HepG2 (cell line): Measurements from ENCODE around the gene GGA2. TPM values are rescaled to one million over a fixed set of nuclear protein-coding genes. Genes with fewer than 3 reads are reported as not detected.

Source experiments
- ATAC-seq: fragments of 200-7000 bp; cut with Tn5 transposase; 3 replicates; pipeline ENCODE4 v1.9.1; 2020; ENCODE audit warnings: mild to moderate bottlenecking, moderate library complexity
- BruUV-seq: library from RNA; stranded (reverse); fragments of 400-500 nt; replicated peaks from 2 replicates; lab custom pipeline; 2021; lab: Mats Ljungman, UMichigan
- CTCF ChIA-PET: fragments of 300-600 bp; formaldehyde crosslinking; extraction: SDS; loops from one replicate; lab custom pipeline; 2021; ENCODE audit warnings: low total read pairs, inconsistent platforms, low intra/inter-chr PET ratio; lab: Yijun Ruan, JAX
- POLR2A ChIA-PET: fragments of 350-600 bp; sonication (Branson Sonifier 250); formaldehyde crosslinking; loops from one replicate; lab custom pipeline; 2020; ENCODE audit warnings: antibody characterized with exemption, inconsistent platforms; lab: Yijun Ruan, JAX
- DNase-seq: peaks from one replicate; pipeline ENCODE4 v3.0.0-alpha.2; 2015; ENCODE audit warnings: low spot score
- FAIRE-seq: peaks from 3 replicates; lab custom pipeline; 2011; peaks lifted over from hg19 to GRCh38; lab: Jason Lieb, UNC
- H2AFZ ChIP-seq: one replicate; pipeline ENCODE4 v1.6.1; 2011; ENCODE audit warnings: low read length, inconsistent platforms
- H3K27ac ChIP-seq: fragments of 300-600 bp; 3 replicates; pipeline ENCODE4 v1.8.0; 2011; ENCODE audit warnings: mixed run types, mild to moderate bottlenecking, mixed read lengths, low read length, inconsistent platforms; ENCODE audit not compliant: insufficient read depth; ENCODE audit errors: extremely low read length
- H3K27me3 ChIP-seq, 2 experiments: fragments of 200-600 bp in 1 of 2; 2 replicates in 1 of 2; 3 replicates in 1 of 2; pipeline versions ENCODE4 v1.6.0 to v1.8.0; 2011; ENCODE audit warnings: low read length in 2 of 2, mild to moderate bottlenecking in 2 of 2, moderate library complexity in 2 of 2, inconsistent platforms in 1 of 2; ENCODE audit not compliant: insufficient read depth in 2 of 2, control insufficient read depth in 1 of 2
- H3K36me3 ChIP-seq, 2 experiments: fragments of 200-600 bp in 1 of 2; replicated peaks in 1 of 2; 2 replicates in 1 of 2; 3 replicates in 1 of 2; pipeline versions ENCODE4 v1.5.1 to v1.8.0; 2011; ENCODE audit warnings: low read length in 2 of 2, inconsistent platforms in 1 of 2; ENCODE audit not compliant: insufficient read depth in 2 of 2, control insufficient read depth in 1 of 2
- H3K4me1 ChIP-seq: 2 replicates; pipeline ENCODE4 v1.5.1; 2012; ENCODE audit warnings: low read length, inconsistent platforms; ENCODE audit not compliant: insufficient read depth
- H3K4me2 ChIP-seq: 2 replicates; pipeline ENCODE4 v1.6.0; 2011; ENCODE audit warnings: low read depth, low read length, inconsistent platforms
- H3K4me3 ChIP-seq, 3 experiments: fragments of 200-600 bp in 1 of 3; sonication (generic), shearing (Covaris generic) in 1 of 3; replicated peaks in 1 of 3; 2 replicates each; pipeline ENCODE4 v1.5.1; 2011 to 2016; ENCODE audit warnings: low read length in 3 of 3, inconsistent platforms in 2 of 3, low read depth in 2 of 3, mild to moderate bottlenecking in 2 of 3, control low read depth in 1 of 3, mixed read lengths in 1 of 3; ENCODE audit not compliant: insufficient read depth in 1 of 3
- H3K79me2 ChIP-seq: one replicate; pipeline ENCODE4 v1.6.1; 2011; ENCODE audit warnings: low read length, inconsistent platforms; ENCODE audit not compliant: insufficient read depth
- H3K9ac ChIP-seq: 2 replicates; pipeline ENCODE4 v1.6.0; 2011; ENCODE audit warnings: mild to moderate bottlenecking, low read depth, low read length, inconsistent platforms; ENCODE audit not compliant: insufficient read depth
- H3K9me3 ChIP-seq: 2 replicates; pipeline ENCODE4 v1.5.1; 2012; ENCODE audit warnings: mild to moderate bottlenecking, low read length
- H4K20me1 ChIP-seq: 2 replicates; pipeline ENCODE4 v1.6.0; 2011; ENCODE audit warnings: inconsistent platforms, mild to moderate bottlenecking, low read length, moderate library complexity; ENCODE audit not compliant: insufficient read depth
- CHCHD3 ChIP-seq: sonication (generic); formaldehyde crosslinking; IDR thresholded peaks from 2 replicates; pipeline ENCODE4 v1.8.0; 2022; ENCODE audit warnings: mild to moderate bottlenecking, missing genetic modification reagents, moderate library complexity
- GFI1 ChIP-seq: sonication (generic); formaldehyde crosslinking; IDR thresholded peaks from 2 replicates; pipeline ENCODE4 v1.5.0; 2020; ENCODE audit warnings: missing genetic modification reagents, mild to moderate bottlenecking, borderline replicate concordance
- PAWR ChIP-seq: sonication (generic); formaldehyde crosslinking; IDR thresholded peaks from 2 replicates; pipeline ENCODE4 v1.4.0; 2020; ENCODE audit warnings: missing genetic modification reagents, mild to moderate bottlenecking, borderline replicate concordance
- SMAD9 ChIP-seq: sonication (generic); formaldehyde crosslinking; IDR thresholded peaks from 2 replicates; pipeline ENCODE4 v1.5.1; 2020; ENCODE audit warnings: mild to moderate bottlenecking, missing genetic modification reagents
- ZFP41 ChIP-seq: sonication (generic); formaldehyde crosslinking; IDR thresholded peaks from 2 replicates; pipeline ENCODE4 v1.4.0; 2020; ENCODE audit warnings: mild to moderate bottlenecking, missing genetic modification reagents, borderline replicate concordance
- ZGPAT ChIP-seq: IDR thresholded peaks from 2 replicates; pipeline ENCODE4 v1.6.1; 2016; ENCODE audit warnings: mild to moderate bottlenecking
- ZNF776 ChIP-seq: sonication (generic); formaldehyde crosslinking; IDR thresholded peaks from 2 replicates; pipeline ENCODE4 v1.4.0; 2020; ENCODE audit warnings: mild to moderate bottlenecking, missing genetic modification reagents
- WGBS: methylation state at CpG from one replicate; pipeline ENCODE4 v1.1.6; 2017; ENCODE audit warnings: low lambda C conversion rate; 5-methylcytosine and 5-hydroxymethylcytosine counted together
- in situ Hi-C: cut with HindIII; loops from 2 replicates; pipeline ENCODE4 v1.10.0; 2017; ENCODE audit warnings: low pct_unique_long_range_greater_than_20kb; ENCODE audit not compliant: extremely low pct_ligation_motif_present
- intact Hi-C: fragments of 100-400 bp; cut with micrococcal nuclease; formaldehyde crosslinking; loops from one replicate; pipeline ENCODE4 v1.10.0; 2022; ENCODE audit not compliant: unreplicated experiment
- polyA plus RNA-seq, 8 experiments: library from polyadenylated mRNA; depleted of rRNA in 3 of 8; stranded (reverse) in 7 of 8; unstranded in 1 of 8; fragments of >200 nt; fragmentation: Illumina TruSeq in 4 of 8; extraction: Trizol in 4 of 8; gene quantifications; 2 replicates each; pipeline versions ENCODE4 v1.2.1 to v1.2.3, GENCODE V29; 2011 to 2016; ENCODE audit warnings: low read depth in 4 of 8, missing spikeins in 1 of 8, mixed read lengths in 1 of 8; ENCODE audit not compliant: insufficient read depth in 1 of 8
- total RNA-seq, 5 experiments: library from RNA; depleted of rRNA; stranded (reverse); fragments of >200 nt; fragmentation: Illumina TruSeq; extraction: Trizol; gene quantifications; 2 replicates each; pipeline ENCODE4 v1.2.3, GENCODE V29; 2016; ENCODE audit warnings: low read depth in 1 of 5

GGA2 gene
- total and polyA plus RNA-seq, 2 of the 13 experiments (the other 11 are each of a cell fraction or from before 2014, with no cell fraction given) = 51.5 to 69.8 TPM

- H3K27me3 ChIP-seq = no peaks in the 10 kb centered on the region
- no peak for TF ChIP-seq ZGPAT (CRISPR knock-in tag)
- TF ChIP-seq, all 625 proteins: peak for 0
- Histone ChIP-seq H2AFZ (no peak overlapping the region), H3K4me2 (no peak overlapping the region), H3K4me3 (no peak overlapping the region), H3K9ac (no peak overlapping the region), H3K36me3 (peaks cover 42 to 66% of the 10 kb centered on the region in 2 experiments), H3K79me2 (no peaks in the 10 kb centered on the region), H3K4me1 (peaks cover 8% of the 10 kb centered on the region), H3K27ac (no peak overlapping the region), H3K9me3 (no peaks in the 10 kb centered on the region), H4K20me1 (no peaks in the 10 kb centered on the region)
- BruUV-seq = no TSS peak
- ChIA-PET CTCF (no interaction called here), POLR2A (no interaction called here)
- in situ Hi-C loops = no loop called here
- ATAC-seq (no peak), FAIRE-seq (no peak), DNase-seq (no peak)
- intact Hi-C loops = no loop called here
- 96% methylated on average over 6 of the region's 6 CpGs for WGBS
These were observed 13.0 kb upstream of the GGA2 start for GRCh38 chr16:23523321-23523720.

GRCh38 chr16:23521965-23522364, 11.7 kb upstream of the GGA2 start:
- CTCF ChIA-PET = no interaction called here

More at GRCh38 chr16:23521965-23522364, 11.7 kb upstream of the GGA2 start:
- no peaks in the 10 kb centered on the region for H3K4me1 ChIP-seq
- no peaks in the 10 kb centered on the region for H4K20me1 ChIP-seq
- no peak overlapping the region for H3K27ac ChIP-seq
- TSS peak; percentile 18 for BruUV-seq
- FAIRE-seq (no peak), DNase-seq (no peak), ATAC-seq (no peak)
- no peak overlapping the region for H2AFZ ChIP-seq
- H3K36me3 ChIP-seq = peaks cover 35 to 54% of the 10 kb centered on the region in 2 experiments
- in situ Hi-C loops (no loop called here), intact Hi-C loops (no loop called here)
- no peaks in the 10 kb centered on the region for H3K79me2 ChIP-seq
- POLR2A ChIA-PET = no interaction called here
- no peak overlapping the region for H3K4me2 ChIP-seq
- H3K27me3 ChIP-seq = no peaks in the 10 kb centered on the region
- TF ChIP-seq SMAD9 (no peak), CHCHD3 (CRISPR knock-in tag) (no peak), GFI1 (CRISPR knock-in tag) (no peak), PAWR (CRISPR knock-in tag) (no peak), ZFP41 (CRISPR knock-in tag) (no peak), ZNF776 (CRISPR knock-in tag) (no peak)
- WGBS = 95% methylated on average over 4 of the region's 4 CpGs
- H3K4me3 ChIP-seq = no peak overlapping the region
- no peaks in the 10 kb centered on the region for H3K9me3 ChIP-seq
- H3K9ac ChIP-seq = no peak overlapping the region
